GM19193 (cell line): ENCODE data around the gene RSAD1.
A peak's percentile ranks its signal among the peaks of the same experiment; 100 is the strongest.

Experiments used
- POLR2A ChIP-seq: IDR thresholded peaks from 4 replicates; pipeline ENCODE4 v1.6.1; 2011; ENCODE audit not compliant: insufficient read depth, insufficient read length; ENCODE audit errors: extremely low read depth

RSAD1 gene

GRCh38 chr17:50478391-50479381 is at the start of gene RSAD1:
Gene RSAD1, plus strand, starts transcription at chr17:50478860. Its CDS starts 25 bp downstream, at chr17:50478885.
- TF ChIP-seq POLR2A, result peak; percentile 94

DNA sequence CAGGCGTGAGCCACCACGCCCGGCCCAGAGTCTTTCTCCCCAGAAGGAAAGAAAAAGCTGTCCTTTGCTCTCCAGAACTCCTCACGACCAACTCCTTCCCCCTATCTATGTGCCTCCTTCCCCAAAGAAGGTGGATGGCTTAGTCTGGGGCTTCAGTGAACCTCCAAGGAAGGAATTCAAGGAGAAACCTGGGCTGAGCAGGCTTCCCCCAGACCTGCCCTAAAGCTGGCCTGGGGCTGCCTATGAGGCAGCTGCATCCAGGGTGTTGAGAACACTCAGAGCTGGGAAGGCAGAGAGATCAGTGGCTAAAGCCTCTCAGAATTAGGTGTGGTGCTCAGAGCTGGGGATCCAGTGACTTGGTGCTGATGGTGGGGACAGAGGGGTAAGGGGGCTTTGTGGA is 48.9 kb upstream of the RSAD1 start:
- TF ChIP-seq POLR2A, result no peak

DNA sequence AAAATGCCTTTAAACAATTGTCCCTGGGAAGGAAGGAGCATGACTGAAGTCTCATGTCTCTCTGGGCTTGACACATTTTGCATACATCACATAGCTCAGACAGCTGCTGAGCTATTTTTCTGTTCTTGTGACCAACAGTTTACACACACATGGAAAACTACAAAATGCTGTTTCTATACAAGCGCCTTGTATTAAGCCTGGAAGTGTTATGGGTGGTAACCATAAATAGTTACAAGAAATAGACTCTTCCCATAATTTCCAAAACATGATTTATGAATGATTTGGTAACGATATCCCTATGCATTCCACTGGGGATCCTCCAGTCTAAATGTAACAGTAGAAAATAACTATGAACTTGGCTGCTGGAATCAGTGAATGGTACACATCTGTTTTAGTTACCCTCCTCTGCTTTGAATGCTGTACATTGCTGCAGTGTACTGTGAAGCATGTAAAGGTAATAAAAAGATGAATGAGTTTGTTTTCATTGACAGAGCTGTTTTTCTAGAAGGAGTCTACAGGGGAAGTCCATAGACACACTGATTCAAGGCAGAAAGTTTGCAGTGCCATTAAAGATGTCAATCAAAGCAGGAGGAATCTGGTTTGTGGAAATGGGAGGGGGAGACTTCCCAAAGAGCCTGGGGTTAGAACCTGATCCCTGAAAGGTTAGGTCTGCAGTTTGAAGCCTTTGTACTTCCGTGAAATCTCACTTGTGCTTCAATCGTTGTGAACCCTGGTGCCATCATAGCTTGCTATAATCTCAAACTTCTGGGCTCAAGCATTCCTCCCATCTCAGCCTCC is 47.6 kb upstream of the RSAD1 start:
- TF ChIP-seq POLR2A, result no peak

GRCh38 chr17:50432125-50432762 is 46.4 kb upstream of the RSAD1 start:
- no peak for TF ChIP-seq POLR2A

DNA sequence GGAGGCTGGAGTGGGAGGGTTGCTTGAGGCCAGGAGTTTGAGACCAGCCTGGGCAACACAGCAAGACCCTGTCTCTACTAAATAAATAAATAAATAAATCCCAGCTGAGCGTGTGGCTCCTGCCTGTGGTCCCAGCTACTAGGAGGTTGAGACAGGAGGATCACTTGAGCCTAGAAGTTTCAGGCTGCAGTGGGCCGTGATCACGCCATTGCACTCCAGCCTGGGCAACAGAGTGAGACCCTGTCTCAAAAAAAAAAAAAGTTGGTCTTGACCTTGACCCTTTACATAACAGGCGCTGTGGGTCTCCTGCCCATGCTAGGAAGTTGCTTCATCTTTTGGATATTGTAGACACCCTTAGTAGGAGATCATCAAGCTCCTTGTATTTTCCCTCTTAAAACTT is 41.3 kb upstream of the RSAD1 start:
- no peak for TF ChIP-seq POLR2A

GRCh38 chr17:50439008-50439407 is 39.7 kb upstream of the RSAD1 start:
- TF ChIP-seq POLR2A, result no peak

GRCh38 chr17:50440172-50440837 is 38.4 kb upstream of the RSAD1 start:
- no peak for TF ChIP-seq POLR2A

DNA sequence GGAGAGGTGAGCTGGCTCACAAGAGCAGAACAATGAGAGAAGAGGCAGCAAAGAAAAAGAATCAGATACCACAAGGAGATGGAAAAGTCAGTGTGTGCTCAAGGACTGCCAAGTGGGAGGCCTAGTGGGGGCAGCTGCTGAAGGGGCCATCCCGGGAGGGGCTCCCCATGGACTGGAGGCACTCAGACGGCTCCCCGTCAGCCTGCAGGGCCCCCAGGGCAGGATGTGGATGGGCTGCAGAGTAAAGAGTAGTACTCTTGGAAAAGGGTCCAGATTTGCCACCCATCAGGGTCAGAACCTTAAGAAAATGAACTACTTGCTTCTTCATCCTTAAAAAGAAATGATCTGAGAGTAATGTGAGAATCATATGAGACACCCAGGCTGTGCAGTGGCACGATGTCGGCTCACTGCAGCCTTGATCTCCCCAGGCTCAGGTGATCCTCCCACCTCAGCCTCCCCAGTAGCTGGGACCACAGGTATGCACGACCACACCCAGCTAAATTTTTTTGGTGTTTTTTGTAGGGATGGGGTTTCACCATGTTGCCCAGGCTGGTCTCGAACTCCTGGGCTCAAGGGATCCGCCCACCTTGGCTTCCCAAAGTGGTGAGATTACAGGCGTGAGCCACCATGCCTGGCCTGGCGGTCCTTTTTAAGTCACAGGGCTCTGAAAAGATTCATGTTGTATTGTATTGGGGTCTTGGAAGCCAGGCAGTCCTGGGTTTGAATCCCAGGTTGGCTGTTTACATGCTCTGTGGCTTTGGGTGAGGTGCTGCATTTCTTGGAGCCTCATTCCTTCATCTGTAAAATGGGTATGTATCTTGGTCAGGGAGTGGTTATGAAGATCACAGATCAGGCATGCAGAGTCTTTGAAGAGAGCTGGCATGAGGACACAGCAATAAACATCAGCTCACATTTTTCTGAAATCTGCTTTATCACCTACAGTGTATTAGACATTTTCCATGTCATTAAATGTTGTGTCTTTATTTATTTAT is 37.5 kb upstream of the RSAD1 start:
- no peak for TF ChIP-seq POLR2A

GRCh38 chr17:50443505-50443974 is 35.1 kb upstream of the RSAD1 start:
- TF ChIP-seq POLR2A, result no peak

DNA sequence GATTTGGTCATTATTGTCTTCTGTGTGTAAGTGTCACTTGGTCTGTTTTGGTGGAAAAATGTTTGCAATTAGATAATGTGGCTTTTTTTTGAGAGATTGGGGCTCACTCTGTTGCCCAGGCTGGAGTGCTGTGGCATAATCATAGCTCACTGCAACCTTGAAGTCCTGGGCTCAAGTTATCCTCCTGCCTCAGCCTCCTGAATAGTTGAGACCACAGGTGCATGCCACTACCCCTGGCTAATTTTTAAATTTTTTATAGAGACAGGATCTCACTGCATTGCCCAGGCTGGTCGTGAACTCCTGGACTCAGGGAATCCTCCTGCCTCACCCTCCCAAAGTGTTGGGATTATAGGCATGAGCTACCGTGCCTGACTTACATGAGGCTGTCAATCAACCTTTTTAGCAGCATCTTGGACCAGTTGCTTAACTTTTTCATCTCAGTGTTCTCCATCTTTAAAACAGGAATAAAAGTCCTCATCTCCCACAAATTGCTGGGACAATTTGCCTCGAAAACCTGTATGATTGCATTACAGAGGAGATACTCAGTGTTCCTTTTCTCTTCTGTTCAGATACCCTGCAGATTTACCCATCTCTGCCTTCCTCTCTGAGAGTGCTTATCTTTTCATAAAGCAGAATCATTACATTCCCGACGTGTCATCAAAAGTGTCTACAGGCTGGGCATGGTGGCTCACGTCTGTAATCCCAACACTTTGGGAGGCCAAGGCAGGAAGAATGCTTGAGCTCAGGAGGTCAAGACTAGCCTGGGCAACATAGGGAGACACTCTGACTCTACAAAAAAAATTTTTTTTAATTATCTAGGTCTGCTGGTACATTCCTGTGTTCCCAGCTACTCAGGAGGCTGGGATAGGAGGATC is 33.6 kb upstream of the RSAD1 start:
- no peak for TF ChIP-seq POLR2A

- TF ChIP-seq POLR2A, result no peak
Measured at GRCh38 chr17:50445730-50446325, 32.8 kb upstream of the RSAD1 start.
